Stimulated activated memory B cell treated with anti-CD40 and anti-IgM and Interleukin-4, amounts not matched to agents 10 μg/mL and 1 μg/mL and 100 μg/mL, for 72 hours (primary cell): ENCODE data around the gene SMYD3.

Experiments used
- ATAC-seq: fragments of 150-1000 bp; cut with Tn5 transposase; 2 replicates; pipeline ENCODE4 v1.10.0; 2021
- H3K27ac Mint-ChIP-seq: one replicate; pipeline ENCODE4 v1.8.0; 2022; ENCODE audit warnings: mild to moderate bottlenecking, mixed read lengths
- H3K27me3 Mint-ChIP-seq: one replicate; pipeline ENCODE4 v1.8.0; 2022; ENCODE audit warnings: mixed read lengths
- H3K36me3 Mint-ChIP-seq: one replicate; pipeline ENCODE4 v1.8.0; 2022; ENCODE audit warnings: mixed read lengths
- H3K4me1 Mint-ChIP-seq: one replicate; pipeline ENCODE4 v1.8.0; 2022; ENCODE audit warnings: mixed read lengths
- H3K4me3 Mint-ChIP-seq: one replicate; pipeline ENCODE4 v1.8.0; 2022; ENCODE audit warnings: mild to moderate bottlenecking, moderate library complexity, mixed read lengths
- H3K9me3 Mint-ChIP-seq: one replicate; pipeline ENCODE4 v1.8.0; 2022; ENCODE audit warnings: mixed read lengths

SMYD3 gene

GRCh38 chr1:245768596-245768995 lies 738.5 kb downstream of the SMYD3 start:
- peaks cover 31% of the 10 kb centered on the region for H3K36me3 Mint-ChIP-seq

GRCh38 chr1:245765230-245766000 lies 741.7 kb downstream of the SMYD3 start:
- H3K9me3 Mint-ChIP-seq = no peaks in the 10 kb centered on the region

More at GRCh38 chr1:245768596-245768995, 738.5 kb downstream of the SMYD3 start:
- Mint-ChIP-seq H3K27ac (no peak overlapping the region), H3K9me3 (no peaks in the 10 kb centered on the region), H3K27me3 (no peaks in the 10 kb centered on the region), H3K4me3 (no peak overlapping the region), H3K4me1 (no peaks in the 10 kb centered on the region)
- no peak for ATAC-seq

DNA sequence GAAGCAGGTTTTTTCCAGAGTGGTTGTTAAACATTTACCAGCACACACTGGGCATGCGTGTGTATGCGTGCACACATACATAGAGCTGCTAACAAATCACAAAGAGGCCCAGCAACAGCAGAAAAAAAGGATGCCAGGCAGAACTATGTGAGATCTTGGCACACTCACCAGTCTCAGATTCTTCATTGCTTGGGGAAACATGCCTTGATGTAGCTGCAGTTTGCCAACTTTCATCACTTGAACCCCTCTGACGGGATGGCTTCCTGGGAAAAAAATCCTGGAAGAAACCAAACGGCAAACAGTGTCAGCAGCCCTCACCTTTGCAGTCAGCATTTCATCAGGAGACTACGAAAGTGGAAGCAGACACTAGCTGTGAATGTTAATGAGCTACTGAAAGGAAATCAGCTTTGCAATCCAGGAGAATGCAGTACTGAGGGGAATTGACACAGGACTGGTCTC lies 743.2 kb downstream of the SMYD3 start:
- Mint-ChIP-seq H3K4me1 (no peaks in the 10 kb centered on the region), H3K4me3 (no peak overlapping the region), H3K27me3 (no peaks in the 10 kb centered on the region), H3K27ac (no peak overlapping the region), H3K9me3 (no peaks in the 10 kb centered on the region), H3K36me3 (peaks cover 50% of the 10 kb centered on the region)
- ATAC-seq = no peak

More at GRCh38 chr1:245765230-245766000, 741.7 kb downstream of the SMYD3 start:
- no peak for ATAC-seq
- no peak overlapping the region for H3K4me3 Mint-ChIP-seq
- no peaks in the 10 kb centered on the region for H3K27me3 Mint-ChIP-seq
- no peaks in the 10 kb centered on the region for H3K4me1 Mint-ChIP-seq
- no peak overlapping the region for H3K27ac Mint-ChIP-seq
- peaks cover 50% of the 10 kb centered on the region for H3K36me3 Mint-ChIP-seq

DNA sequence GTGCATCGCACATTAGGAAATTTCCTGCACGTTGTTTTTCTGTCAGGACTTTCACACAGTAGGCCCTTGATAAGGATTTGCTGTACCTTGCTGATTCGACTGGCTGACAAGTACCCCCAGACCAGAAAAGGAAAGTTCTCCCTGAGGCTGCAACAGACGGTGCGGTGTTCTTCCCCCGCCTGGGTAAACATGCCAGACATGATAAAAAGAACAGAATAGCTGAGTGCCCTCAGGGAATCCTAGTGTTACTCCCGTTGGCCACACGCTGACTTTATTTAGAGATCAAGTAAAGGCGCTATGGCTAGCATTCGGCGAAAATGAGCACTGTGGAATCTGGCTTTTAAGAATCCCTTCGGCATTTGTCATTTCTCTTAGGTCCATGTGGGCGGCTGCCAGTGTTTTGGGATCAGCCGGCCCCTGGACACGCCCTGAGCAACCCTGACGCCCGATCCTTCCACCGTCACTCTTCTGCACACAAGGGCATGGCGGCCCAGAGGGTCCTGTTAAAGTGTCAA lies 744.6 kb downstream of the SMYD3 start:
- Mint-ChIP-seq H3K36me3 (peaks cover 55% of the 10 kb centered on the region), H3K27me3 (no peaks in the 10 kb centered on the region), H3K9me3 (peaks cover 4% of the 10 kb centered on the region), H3K4me3 (no peak overlapping the region), H3K4me1 (no peaks in the 10 kb centered on the region), H3K27ac (no peak overlapping the region)
- ATAC-seq = no peak

GRCh38 chr1:245760301-245760700 lies 746.8 kb downstream of the SMYD3 start:
- no peak for ATAC-seq
- Mint-ChIP-seq H3K4me1 (peaks cover 9% of the 10 kb centered on the region), H3K9me3 (peaks cover 15% of the 10 kb centered on the region), H3K27ac (no peak overlapping the region), H3K36me3 (peaks cover 57% of the 10 kb centered on the region), H3K4me3 (no peak overlapping the region), H3K27me3 (no peaks in the 10 kb centered on the region)

- peaks cover 23% of the 10 kb centered on the region for H3K4me1 Mint-ChIP-seq
- no peak overlapping the region for H3K27ac Mint-ChIP-seq
- peaks cover 56% of the 10 kb centered on the region for H3K36me3 Mint-ChIP-seq
- peak; percentile 16 for ATAC-seq
- H3K4me3 Mint-ChIP-seq = no peak overlapping the region
- no peaks in the 10 kb centered on the region for H3K27me3 Mint-ChIP-seq
- H3K9me3 Mint-ChIP-seq = peaks cover 20% of the 10 kb centered on the region
These were observed 752.6 kb downstream of the SMYD3 start for GRCh38 chr1:245754463-245754961.

- Mint-ChIP-seq H3K4me1 (peaks cover 23% of the 10 kb centered on the region), H3K36me3 (peaks cover 55% of the 10 kb centered on the region), H3K4me3 (no peak overlapping the region), H3K27ac (no peak overlapping the region), H3K9me3 (peaks cover 20% of the 10 kb centered on the region), H3K27me3 (no peaks in the 10 kb centered on the region)
- no peak for ATAC-seq
These were observed 753.3 kb downstream of the SMYD3 start for GRCh38 chr1:245753807-245754206.

DNA sequence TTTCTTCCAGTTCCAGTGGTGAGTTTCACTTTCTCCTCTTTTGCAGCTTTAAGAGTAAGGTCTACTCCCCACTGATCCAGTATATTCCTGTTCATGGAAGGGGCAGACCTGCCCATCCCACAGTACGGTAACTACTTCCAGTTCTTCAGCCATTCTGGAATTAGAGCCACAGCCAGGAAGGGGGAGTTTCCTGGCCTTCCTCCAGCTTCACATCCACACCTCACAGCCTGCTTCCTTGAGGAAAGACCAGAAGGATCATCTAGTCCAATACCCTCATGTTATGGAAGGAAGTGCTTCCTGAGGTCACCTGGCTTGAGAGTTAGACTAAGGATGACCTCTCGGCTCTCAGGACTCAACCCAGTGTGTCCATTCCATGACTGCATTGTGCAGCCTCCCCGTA lies 754.5 kb downstream of the SMYD3 start:
- Mint-ChIP-seq H3K27ac (no peak overlapping the region), H3K36me3 (peaks cover 51% of the 10 kb centered on the region), H3K9me3 (peaks cover 16% of the 10 kb centered on the region), H3K4me3 (no peak overlapping the region), H3K4me1 (peaks cover 23% of the 10 kb centered on the region), H3K27me3 (no peaks in the 10 kb centered on the region)
- no peak for ATAC-seq

DNA sequence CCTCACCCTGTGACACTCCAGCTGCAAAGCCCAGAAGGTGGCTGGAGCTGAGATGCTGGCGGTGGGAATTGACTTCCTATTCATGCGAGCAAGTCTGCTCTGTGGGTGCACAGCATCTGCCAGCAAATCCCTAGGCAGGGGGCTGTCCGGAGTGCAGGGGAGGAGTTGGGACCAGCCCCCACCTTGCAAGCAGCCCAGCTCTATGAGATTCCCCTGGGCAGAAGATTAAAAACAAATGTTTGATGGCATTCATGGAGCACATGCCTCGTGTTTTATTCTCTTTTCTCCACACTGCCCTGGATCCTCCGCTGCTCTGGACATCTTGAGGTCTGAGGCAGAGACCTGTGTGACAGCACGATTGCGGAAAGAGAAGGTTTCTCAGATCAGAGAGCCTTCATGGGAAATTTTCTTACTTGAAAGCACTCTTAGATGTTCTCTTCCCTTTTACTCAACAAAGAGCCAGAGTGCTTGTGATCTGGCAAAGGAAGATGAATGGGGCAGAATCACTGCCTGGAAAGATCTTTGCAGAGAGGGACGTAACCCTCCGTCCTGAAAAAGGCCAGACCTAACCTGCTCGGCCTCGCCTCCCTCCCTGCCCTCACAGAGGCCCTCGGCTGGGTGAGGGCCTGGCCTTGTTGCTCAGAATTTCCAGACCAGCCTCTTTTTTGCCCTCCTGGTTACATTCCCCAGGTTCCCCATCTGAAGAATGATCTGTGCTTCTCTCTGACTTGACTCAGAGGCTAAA lies 755.2 kb downstream of the SMYD3 start:
- H3K4me1 Mint-ChIP-seq = peaks cover 23% of the 10 kb centered on the region
- H3K27me3 Mint-ChIP-seq = no peaks in the 10 kb centered on the region
- peaks cover 16% of the 10 kb centered on the region for H3K9me3 Mint-ChIP-seq
- no peak overlapping the region for H3K4me3 Mint-ChIP-seq
- H3K36me3 Mint-ChIP-seq = peaks cover 56% of the 10 kb centered on the region
- no peak overlapping the region for H3K27ac Mint-ChIP-seq
- no peak for ATAC-seq

GRCh38 chr1:245751116-245751515 lies 756.0 kb downstream of the SMYD3 start:
- ATAC-seq = no peak
- Mint-ChIP-seq H3K27ac (no peak overlapping the region), H3K4me1 (peaks cover 18% of the 10 kb centered on the region), H3K36me3 (peaks cover 58% of the 10 kb centered on the region), H3K9me3 (peaks cover 13% of the 10 kb centered on the region), H3K27me3 (no peaks in the 10 kb centered on the region), H3K4me3 (no peak overlapping the region)

DNA sequence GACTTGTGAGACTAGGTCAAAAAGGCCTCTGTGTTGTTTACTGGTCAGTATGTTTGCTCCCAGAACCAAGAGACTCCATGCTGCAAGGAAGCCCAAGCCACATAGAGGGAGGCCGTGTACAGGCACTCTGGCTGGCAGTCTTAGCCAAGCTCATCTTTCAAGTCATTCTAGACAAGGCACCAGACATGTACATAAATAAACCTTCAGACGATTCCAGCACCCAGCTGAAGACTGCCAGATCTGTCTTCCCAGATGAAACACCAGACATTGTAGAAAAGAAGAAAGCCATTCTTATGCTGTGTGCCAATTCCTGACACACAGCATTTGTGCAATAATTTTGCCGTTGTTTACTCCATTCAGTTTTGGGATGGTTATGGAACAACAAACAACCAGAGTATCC lies 756.8 kb downstream of the SMYD3 start:
- no peak for ATAC-seq
- H3K4me3 Mint-ChIP-seq = no peak overlapping the region
- no peaks in the 10 kb centered on the region for H3K27me3 Mint-ChIP-seq
- peaks cover 4% of the 10 kb centered on the region for H3K9me3 Mint-ChIP-seq
- no peak overlapping the region for H3K27ac Mint-ChIP-seq
- H3K36me3 Mint-ChIP-seq = peaks cover 60% of the 10 kb centered on the region
- peaks cover 13% of the 10 kb centered on the region for H3K4me1 Mint-ChIP-seq

GRCh38 chr1:245749053-245749452 lies 758.0 kb downstream of the SMYD3 start:
- no peak overlapping the region for H3K4me3 Mint-ChIP-seq
- H3K27me3 Mint-ChIP-seq = no peaks in the 10 kb centered on the region
- peaks cover 65% of the 10 kb centered on the region for H3K36me3 Mint-ChIP-seq
- H3K9me3 Mint-ChIP-seq = peaks cover 5% of the 10 kb centered on the region
- no peak overlapping the region for H3K27ac Mint-ChIP-seq
- no peak for ATAC-seq
- H3K4me1 Mint-ChIP-seq = peaks cover under 1% of the 10 kb centered on the region

- H3K4me3 Mint-ChIP-seq = no peak overlapping the region
- H3K36me3 Mint-ChIP-seq = peaks cover 65% of the 10 kb centered on the region
- H3K27me3 Mint-ChIP-seq = no peaks in the 10 kb centered on the region
- H3K9me3 Mint-ChIP-seq = peaks cover 5% of the 10 kb centered on the region
- H3K4me1 Mint-ChIP-seq = no peaks in the 10 kb centered on the region
- ATAC-seq = no peak
- no peak overlapping the region for H3K27ac Mint-ChIP-seq
These were observed 758.4 kb downstream of the SMYD3 start for GRCh38 chr1:245748646-245749045.

DNA sequence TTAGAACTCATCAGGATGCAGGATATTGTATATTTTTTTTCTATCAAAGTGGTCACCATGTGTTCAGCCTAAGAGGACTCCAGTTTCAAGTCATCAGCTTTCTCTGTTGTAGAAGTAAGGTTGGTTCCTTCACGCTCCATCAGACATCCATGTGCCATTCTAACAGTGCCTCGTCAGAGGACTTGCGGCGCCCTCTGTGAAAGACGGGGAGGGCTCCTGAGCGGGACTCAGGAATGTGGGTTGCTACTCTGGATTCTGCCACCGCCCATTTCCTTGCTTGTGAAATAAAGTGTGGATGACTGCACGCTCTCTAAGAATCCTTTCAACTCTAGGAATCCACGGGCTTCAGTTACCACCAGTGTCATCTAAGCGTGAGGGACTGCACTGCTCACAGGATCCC lies 758.8 kb downstream of the SMYD3 start:
- H3K4me3 Mint-ChIP-seq = no peak overlapping the region
- H3K9me3 Mint-ChIP-seq = peaks cover 5% of the 10 kb centered on the region
- H3K4me1 Mint-ChIP-seq = no peaks in the 10 kb centered on the region
- H3K27ac Mint-ChIP-seq = no peak overlapping the region
- no peak for ATAC-seq
- H3K36me3 Mint-ChIP-seq = peaks cover 65% of the 10 kb centered on the region
- H3K27me3 Mint-ChIP-seq = no peaks in the 10 kb centered on the region

DNA sequence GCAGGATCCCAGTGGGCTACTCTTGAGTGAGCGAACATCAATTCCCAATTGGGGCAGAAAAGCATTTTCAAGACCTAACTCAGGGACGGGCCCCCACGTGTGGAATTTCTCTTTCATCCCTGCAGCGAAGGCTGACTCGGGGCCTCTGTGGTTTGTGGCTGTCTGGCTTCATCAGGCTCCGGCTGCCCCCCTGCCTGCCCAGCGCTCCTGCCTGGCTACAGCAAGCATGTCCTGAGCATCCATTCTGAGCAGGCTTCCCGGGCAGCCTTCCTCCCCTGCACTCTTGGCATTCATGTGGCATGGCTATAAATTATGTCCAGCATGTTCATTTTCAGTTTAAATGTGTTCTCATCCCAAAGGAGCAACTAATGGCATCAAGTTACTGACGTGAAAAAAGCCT lies 764.2 kb downstream of the SMYD3 start:
- H3K4me3 Mint-ChIP-seq = no peak overlapping the region
- no peak overlapping the region for H3K27ac Mint-ChIP-seq

More for the DNA sequence above, 764.2 kb downstream of the SMYD3 start:
- peaks cover 36% of the 10 kb centered on the region for H3K36me3 Mint-ChIP-seq
- H3K27me3 Mint-ChIP-seq = no peaks in the 10 kb centered on the region
- H3K9me3 Mint-ChIP-seq = peaks cover 5% of the 10 kb centered on the region
- ATAC-seq = no peak
- H3K4me1 Mint-ChIP-seq = no peaks in the 10 kb centered on the region
